Measurements from ENCODE around the gene SARDH.

Gene SARDH

GRCh38 chr9:133715295-133715865 is 22.8 kb downstream of the SARDH start:
- FAIRE-seq (no peak), DNase-seq (ENCODE audit: low spot score) (peak; percentile 13)

DNA sequence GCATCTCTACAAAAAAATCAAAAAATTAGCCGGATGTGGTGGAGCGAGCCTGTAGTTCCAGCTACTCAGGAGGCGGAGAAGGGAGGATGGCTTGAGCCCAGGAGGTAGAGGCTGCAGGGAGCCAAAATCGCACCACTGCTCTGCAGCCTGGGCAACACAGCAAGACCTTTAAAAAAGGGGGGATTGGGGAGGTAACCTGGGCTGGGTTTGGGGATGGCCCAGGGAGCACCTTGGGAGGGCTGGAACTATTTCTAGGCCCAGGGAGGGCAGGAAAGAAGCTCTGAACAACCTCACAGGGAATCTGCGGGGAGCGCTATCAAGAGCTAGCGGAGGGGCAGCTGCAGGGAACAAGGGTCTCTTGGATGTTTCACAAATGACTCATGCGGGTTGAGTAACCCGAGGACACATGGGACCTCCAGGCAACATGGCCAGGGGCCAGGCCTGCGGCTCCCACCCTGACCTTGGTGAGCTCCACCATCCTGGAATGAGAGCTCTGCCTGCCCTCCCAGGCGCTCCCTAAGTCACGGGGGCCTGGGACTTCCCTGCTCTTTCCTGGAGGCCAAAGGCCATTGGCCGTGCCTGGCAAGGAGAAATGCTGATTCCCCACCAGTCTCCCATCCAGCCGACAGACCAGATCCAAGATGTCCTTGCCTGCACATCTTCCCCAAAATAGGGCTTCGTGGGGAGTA is 23.4 kb downstream of the SARDH start:
- DNase-seq (ENCODE audit: low spot score) (peak; percentile 37), FAIRE-seq (no peak)

- no peak for DNase-seq (ENCODE audit: low spot score)
- no peak for FAIRE-seq
Observed at GRCh38 chr9:133713960-133714495, 24.1 kb downstream of the SARDH start.

- DNase-seq (ENCODE audit: low spot score) (no peak), FAIRE-seq (no peak)
Observed at GRCh38 chr9:133713150-133713959, 24.8 kb downstream of the SARDH start.

DNA sequence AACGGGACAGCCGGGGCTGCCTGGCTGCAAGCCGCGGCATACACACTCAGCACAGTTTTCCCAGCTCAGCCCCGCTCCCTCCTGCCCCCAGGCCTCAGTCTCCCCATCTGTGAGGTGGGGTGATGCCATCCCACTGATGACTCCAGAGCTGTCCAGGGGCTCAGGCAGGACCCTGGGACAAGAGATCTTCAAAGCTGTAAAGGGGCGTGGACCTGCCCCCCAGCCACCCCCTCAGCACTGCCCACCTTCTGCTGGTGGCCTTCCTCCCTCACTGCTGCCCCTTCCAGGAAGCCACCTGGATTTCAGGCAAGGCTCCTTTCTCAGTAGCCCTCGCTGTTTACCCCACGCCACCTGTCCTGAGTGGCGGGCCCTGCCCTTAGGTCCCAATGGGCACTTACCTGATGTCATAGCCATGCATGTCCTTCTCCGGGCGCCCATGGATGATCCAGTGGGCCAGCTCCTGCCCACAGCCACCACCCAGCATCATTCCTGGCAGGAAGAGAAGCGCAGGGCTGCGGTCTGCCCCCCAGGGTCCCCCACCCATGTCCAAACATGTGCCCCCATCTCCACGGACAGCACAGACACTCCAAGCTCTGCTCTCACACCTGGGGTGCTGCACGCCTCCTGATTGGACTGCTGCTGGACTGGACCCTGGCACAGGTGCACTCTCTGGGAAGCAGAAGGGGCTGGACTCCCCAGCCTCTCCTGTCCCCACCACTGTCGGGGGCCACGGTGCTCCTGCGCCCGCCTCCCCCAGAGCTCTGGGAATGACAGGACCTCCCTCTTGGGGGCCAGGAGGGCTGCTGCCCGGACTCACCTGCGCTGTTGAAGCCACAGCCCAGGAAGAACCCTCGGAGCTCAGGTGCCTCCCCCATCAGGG is 25.7 kb downstream of the SARDH start:
- DNase-seq (ENCODE audit: low spot score) (no peak), FAIRE-seq (no peak)

DNA sequence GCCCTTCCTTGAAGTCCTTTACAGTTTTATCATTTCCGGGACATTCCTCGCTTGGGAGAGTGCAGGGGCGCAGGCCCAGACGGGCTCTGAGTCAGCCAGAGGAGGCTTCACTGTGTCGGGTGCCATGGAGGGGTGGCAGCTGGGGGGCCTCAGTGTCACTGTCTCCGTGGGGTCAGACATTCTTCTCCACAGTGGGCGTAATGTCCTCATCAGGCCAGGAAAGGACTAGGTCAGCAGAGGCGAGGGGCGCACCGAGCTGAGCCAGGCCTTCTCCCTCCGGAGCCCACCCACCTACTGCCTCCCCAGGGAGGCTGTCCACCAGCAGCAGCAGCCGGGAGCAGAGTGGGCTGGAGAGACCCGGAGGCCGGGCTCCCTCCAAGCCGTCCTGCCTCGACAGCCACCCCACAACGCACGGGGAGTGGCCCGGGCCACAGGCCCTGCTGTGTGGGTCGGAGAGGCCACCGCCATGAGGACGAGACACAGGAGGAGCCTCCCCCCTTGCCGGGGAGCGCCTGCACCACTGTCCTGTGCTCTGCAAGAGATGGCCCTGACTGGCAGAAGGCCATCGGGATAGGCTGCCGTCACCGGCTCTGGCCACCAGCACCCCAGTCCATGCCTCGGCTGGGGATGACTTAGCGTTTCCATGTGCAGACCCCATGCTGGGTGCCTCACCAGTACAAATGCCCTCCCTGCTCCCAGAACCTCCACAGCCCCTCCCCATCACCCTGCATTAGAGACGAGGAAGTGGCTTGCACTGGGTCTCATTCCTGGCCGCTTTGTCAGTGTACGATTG is 26.5 kb downstream of the SARDH start:
- DNase-seq (ENCODE audit: low spot score) (peak; percentile 11), FAIRE-seq (no peak)

DNA sequence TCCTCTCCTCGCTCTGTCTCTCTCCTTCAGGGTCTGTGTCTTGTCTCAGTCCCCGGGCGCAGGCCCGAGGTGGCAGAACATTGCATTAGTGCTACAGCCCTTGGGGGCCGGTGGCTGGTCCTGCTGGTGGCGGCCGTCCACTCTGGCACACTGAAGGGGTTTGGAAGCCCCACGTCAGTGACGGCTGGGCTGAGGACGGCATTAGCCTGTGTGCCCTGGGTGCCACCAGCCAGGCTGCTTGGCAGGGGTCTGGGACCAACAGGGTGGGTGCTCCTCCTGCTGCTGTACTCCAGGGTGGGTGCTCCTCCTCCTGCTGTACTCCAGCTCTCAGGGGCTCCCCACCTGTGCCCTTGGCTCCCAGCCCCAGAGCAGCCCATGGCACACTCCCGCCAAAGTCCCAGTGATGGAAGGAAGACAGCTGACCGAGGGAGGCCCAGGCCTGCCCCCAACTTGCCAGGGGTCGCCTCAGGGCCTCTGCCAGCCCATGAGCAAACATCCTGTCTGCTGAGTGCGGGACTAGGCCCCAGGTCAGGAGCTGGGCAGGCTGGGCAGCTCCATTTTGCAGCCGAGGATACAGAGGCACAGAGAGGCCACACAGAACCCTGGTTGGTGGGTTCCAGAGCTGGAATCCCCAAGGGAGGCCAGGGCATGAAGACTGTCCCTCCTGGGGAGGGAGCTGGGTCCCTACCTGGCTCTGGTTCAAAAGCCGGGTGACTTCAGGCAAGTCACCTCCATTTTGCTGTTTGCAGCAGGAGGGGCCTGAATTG is 27.3 kb downstream of the SARDH start:
- DNase-seq (ENCODE audit: low spot score) (no peak), FAIRE-seq (no peak)

DNA sequence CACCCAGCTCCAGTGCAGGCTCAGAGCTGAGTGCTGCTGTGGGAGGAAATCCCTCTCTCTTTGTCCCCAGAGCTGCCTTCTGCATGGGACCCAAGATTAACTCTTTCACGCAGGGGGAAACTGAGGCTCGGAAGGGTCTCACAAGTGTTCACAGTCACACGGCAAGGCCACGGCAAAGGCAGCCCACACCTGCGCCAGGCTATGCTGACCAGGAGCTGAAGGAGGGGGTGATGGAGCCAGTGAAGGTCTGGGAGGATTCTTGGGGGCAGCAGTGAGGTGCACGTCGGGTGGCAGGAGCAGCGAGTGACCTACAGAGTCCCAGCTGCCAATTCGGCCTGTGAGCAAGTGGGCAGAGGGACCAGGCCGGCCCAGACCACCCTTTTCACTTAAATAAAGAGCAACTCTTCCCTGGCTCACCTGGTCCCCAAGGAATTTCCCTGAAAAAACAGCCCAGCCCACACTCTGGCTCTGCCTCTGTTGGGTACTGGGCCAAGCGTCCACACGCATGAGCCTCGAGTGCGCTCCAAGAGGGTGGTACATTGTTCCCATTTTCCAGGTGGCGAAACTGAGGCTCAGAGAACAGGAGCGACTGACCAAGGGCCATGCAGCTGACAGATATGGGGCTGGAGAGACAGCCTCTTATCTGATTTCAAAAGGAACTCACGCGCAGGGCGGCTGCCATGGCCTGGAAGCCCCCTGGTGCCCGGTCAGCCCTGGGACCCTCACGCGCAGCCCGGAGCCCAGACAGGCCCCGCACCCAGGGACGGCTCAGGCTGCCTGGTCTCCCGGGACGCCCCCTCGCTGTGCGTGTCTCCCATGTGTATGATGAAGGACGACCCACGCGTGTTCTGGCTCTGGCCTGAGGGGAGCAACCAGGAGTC is 28.2 kb downstream of the SARDH start:
- FAIRE-seq: no peak
- DNase-seq (ENCODE audit: low spot score): no peak

- FAIRE-seq (no peak), DNase-seq (ENCODE audit: low spot score) (no peak)
Observed at GRCh38 chr9:133709015-133709611, 29.0 kb downstream of the SARDH start.

DNA sequence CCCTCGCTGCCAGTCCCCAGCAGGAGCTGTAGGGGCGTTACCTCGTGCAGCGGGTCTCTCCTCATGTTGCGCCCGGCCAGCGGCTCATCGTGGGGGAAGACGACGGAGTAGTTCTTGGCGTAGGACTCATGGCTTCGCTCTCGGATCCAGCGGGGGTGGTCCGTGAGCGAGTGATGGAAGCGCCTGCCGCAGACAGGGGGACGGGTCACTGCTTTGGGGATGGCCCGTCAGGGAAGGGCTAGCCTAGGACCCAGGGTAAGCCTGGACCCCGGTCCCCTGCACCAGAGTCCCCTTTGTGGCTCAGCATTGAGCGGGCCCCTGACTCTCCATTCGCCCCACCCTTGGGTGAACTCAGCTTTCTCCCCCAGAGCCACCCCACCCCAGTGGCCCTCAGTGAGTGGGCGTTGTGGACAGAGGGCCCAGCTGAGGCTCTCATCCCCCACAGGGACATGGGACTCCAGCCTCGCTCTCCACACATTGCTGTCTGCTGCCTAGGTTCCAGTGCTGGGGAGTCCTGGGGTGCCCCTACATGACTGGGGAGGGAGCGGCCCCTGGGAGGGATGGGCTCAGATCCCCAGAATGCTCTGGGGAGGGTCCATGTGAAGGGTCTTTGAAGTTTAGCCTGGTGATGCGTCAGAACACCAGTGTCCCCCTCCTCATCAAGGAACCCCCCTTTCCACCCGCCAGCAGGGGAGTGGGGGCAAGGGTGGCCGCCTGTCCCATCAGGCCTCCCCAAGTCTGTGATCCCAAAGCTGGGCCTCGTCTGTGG is 29.7 kb downstream of the SARDH start:
- DNase-seq (ENCODE audit: low spot score) (no peak), FAIRE-seq (no peak)

DNA sequence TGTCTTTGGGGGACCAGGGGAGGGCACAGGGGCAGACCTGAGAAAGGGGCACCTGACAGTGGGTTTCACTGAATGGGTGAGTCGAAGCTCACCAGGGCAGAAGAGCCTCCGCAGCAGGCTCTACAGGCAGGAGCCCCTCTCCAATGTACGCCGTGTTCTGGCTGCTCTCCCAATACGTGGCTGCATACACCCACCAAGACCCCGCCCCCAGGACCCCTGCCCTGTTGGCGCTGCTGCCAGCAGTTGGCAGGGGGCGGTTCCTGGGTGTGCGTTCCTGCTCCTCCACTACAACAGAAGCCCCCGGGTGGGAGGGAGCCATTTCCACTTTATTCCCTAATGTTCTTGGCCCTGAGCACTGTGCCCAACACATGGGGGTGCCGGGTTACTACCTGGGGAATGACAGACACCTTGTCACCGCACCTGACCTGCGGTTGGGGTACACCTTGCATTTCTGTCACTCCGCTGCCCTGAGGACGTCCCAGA is 30.3 kb downstream of the SARDH start:
- DNase-seq (ENCODE audit: low spot score) (no peak), FAIRE-seq (no peak)

DNA sequence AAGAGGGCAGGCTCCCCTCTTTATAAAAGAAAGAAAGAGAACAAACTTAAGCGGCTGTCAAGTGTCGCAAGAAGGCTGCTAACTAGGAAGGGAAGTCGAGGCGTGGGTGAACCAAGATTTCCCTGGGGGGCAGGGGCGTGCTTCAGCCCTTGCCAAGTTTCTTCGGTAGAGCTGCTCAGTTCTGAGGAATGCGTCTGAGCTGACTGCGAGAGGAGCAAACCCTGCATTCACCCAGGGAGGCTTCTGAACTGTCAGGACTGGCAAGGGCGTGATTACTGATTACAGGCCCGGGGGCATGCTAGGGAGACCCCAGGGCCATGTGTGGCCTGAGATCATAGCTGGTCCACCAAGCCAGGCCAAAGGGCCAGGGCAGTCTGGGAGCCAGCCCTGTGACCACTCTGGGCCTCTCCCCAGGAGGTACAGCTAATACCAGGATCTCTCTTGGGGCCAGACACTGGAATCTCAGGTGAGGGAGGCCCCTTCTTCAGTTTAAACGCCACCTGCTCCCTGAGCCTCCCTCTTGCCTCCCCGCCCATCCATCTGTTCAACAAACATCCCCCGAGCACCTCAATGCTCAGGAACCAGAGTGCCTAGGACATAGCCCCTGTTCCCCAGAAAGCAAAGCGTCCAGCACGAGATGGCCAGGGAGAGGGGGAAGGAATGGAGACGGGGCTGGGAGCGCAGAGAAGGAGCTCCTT is 30.9 kb downstream of the SARDH start:
- no peak for DNase-seq (ENCODE audit: low spot score)
- no peak for FAIRE-seq

GRCh38 chr9:133706307-133707050 is 31.7 kb downstream of the SARDH start:
- DNase-seq (ENCODE audit: low spot score): no peak
- FAIRE-seq: no peak

DNA sequence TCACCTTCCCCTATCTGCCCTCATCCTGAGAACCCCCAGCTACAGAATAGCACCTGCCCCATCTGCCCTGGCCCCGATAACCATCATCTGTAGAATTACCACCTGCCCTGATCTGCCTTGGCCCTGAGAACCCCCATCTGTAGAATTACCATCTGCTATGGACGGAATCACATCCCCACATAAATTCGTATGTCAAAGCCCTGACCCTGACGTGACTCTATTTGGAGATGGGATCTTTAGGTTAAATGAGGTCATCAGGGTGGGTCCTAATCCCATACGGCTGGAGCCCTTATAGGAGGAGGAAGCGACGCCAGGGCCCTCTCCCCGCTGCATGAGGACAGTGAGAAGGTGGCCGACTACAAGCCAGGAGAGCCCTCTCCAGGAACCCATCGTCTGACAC is 32.6 kb downstream of the SARDH start:
- no peak for FAIRE-seq
- DNase-seq (ENCODE audit: low spot score): no peak

DNA sequence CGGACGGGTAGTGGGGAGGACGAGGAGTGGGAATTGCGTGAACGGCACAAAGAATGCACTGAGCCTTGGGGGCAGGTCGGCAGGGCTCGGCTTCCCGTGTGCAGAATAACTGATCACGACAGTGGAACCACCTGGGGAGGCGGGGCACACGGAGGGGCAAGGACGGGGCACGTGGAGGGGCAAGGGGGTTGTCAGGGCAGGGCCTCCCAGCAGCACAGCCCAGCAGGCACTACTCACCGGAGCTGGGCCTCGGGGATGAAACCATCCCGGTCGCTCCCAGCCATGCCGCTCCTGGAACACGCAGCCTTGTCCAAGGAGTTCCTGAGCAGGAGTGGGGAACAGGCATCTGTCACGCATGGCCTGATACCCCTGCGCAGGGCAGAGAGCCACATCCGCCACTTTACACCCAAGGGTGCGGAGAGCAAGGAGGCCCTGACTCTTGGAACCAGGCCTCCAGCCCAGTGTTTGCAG is 33.4 kb downstream of the SARDH start:
- DNase-seq (ENCODE audit: low spot score) (no peak), FAIRE-seq (no peak)

All from RCC 7860 (cell line).